HUDEP-2 (cell line): ENCODE results near the gene CDHR1.

ENCODE experiments used
- DNase-seq, 76 experiments: peaks; one replicate each; lab custom pipeline; 2025; ENCODE audit not compliant: unreplicated experiment in 76 of 76; lab: John Stamatoyannopoulos, UW

Gene CDHR1

DNA sequence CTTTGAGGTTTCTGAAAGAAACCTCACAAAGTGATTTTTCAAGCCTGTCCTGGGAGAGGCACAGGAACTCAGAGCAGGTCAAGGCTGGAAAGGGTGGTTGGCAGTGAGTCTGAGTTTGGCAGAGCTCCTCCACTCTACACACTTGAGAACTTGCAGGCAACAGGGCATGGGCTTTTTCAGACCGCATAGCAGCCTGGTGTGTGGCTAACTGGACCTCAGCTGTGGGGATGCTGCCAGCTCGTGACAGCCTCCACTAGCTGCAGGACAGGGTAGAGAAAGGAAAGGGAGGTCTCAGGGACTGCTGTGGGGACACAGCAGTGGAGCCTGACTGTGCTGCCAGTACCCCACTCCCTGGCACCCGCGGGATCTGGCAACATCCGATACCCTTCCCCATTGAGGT, 2.6 kb downstream of the CDHR1 start:
- no peak for DNase-seq

DNA sequence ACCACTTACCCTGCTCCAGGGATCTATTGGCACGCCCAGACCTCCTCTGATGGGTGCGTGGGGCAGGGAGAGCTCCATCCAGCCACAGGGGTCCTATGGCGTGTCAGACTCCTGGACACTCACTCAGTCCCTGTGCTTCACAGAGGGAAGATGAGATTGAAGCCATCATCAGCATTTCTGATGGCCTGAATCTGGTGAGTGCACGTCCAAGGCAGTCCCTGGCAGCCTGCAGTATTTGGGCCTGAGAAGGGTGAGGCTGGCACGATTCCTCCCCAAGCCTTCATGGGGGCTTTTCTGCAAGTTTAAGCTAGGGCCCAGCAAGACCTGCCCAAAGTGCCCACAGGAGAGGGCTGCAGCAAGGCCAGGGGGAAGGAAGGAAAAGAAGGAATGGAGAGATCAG, 3.3 kb downstream of the CDHR1 start:
- DNase-seq = no peak

- no peak for DNase-seq
Measured at GRCh38 chr10:84198206-84198915, 4.0 kb downstream of the CDHR1 start.

DNA sequence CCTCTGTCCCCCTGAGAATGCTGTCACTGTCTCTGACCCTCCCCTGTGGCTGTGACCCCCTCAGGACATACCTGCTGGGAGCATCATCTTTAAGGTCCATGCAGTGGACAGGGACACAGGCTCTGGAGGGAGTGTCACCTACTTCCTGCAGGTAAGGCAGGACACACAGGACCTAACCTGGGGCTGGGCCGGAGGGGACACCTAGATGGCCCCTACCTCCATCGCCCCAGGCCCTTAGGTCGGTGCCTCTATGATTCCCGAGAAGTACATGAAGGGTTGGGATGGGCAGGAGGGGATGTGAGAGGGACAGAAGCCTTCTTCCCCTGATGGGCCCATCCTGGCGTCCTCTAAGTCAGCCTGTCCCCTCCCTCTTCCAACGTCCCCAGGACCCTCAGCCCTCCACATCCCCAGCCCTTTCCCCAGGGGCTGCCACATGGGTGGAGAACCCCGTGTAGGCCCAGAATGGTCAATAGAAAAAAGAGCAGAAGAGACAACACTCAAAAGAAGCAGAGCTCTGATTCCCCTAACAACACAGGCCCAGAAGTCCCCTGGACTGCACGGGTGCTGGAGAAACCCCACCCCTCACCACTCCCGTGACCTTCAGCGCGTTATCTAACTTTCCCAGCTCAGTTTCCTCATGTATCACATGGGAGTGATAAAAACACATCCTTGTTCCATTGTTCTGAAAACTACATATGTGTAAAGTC, 6.4 kb downstream of the CDHR1 start:
- DNase-seq = peak in 65 of 76 experiments; percentile 8 to 77 (median 46)

GRCh38 chr10:84201244-84201606, 6.9 kb downstream of the CDHR1 start:
- DNase-seq = peak in 17 of 76 experiments; percentile 17 to 65 (median 48)

GRCh38 chr10:84201682-84202081, 7.3 kb downstream of the CDHR1 start:
- DNase-seq = no peak

DNA sequence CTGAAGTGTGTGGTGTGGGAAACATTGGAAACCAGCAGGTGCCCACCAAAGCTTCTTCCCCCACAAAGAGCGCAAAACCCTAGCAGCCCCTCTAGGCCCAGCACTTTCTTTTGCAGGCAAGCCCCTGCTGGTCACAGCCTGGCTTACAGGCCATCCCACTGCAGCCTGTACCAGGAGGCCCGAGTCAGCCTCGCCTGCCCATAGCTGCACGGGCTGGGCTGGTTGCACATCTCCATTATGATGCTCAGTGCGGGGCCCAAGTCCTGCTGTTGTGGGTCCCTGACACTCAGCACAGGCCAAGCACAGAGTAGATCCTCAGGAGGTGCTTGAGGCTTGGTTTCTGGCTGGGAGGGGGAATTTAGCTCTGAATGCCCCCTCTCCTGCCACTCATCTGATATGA, 8.0 kb downstream of the CDHR1 start:
- no peak for DNase-seq

GRCh38 chr10:84204122-84204521, 9.8 kb downstream of the CDHR1 start:
- DNase-seq = peak in 10 of 76 experiments; percentile 8 to 30 (median 14)

DNA sequence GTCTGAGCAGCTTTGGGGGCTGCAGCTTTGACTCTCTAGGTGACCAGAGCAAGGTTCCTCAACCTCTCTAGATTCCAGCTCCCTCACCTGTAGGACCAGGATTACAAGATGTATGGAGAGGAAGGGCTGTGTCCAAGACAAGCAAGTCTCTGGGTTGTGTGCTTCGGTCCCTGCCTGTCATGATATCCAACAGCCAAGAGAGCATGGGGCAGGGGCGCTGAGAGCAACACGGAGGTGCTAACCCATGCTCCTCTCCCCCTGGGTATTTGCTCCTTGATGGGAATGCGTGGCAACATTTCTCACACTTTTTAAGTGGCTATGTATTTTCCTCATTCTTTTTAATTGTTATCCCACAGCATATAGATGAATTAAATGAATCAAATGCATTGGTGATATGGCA, 10.3 kb downstream of the CDHR1 start:
- DNase-seq = no peak

DNA sequence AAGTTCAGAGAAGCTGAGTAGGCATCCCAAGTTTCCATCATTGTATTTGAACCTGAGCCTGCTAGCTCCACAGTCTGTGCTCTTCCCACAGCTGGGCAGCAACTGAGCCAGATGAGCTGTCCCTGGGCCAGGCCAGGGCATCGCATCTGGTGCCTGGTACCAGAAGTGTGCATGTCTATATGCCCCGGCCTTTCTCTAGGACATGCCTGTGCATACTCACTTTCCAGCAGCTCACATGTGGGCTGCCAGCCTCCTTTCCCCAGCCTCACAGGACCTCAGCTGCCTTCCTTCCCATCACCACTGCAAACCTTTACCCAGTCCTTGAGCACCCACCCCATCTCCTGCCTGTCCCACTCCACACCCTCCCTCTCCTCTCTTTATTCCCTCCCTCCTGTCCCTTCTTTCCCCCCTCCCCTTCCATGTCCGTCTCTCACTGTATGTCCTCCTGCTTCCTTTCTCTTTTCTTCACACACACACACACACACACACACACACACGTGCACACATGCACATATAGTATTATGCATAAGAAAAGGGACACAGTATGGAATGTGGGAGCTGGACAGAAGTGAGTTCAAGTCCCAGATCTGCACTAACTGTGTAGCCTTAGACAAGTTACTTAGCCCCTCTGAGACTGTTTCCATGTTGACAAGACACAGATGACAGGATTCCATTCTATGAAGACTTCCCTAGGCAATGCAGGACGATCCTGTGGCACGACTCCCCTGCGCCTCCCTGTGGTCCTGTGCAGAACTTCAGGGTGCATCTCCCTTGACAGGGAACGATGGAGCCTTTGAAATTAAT, 10.9 kb downstream of the CDHR1 start:
- peak in 54 of 76 experiments; percentile 6 to 69 (median 42) for DNase-seq

DNA sequence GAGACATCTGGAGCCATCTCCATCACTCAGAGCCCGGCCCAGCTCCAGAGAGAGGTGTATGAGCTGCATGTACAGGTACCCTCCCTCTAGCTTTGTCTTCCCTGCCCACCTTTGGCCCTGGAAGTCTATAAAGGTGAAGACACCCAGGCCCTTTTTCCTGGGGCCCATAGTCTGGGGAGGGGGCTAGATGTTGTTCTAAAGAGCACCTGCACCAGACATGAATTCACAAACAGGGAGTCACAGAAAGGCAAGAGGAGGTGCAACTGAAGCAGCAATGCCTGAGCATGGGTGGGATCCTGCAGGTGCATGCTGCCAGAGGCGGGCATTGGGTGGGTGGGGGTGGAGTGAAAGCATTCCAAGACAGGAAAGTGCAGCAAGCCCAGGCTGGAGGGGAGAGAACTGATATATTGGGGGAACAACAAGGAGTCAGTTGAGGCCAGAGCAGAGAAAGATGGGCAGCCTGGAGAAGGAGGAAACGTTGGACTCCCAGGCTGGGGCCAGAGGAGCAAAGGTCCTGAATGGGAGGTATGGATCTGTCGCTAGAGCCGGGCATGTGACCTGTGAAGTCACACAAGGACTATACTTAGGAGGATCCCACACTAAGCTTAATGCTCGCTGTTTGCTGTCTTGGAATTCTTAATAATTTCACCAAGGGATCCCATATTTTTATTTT, 11.7 kb downstream of the CDHR1 start:
- DNase-seq = no peak

DNA sequence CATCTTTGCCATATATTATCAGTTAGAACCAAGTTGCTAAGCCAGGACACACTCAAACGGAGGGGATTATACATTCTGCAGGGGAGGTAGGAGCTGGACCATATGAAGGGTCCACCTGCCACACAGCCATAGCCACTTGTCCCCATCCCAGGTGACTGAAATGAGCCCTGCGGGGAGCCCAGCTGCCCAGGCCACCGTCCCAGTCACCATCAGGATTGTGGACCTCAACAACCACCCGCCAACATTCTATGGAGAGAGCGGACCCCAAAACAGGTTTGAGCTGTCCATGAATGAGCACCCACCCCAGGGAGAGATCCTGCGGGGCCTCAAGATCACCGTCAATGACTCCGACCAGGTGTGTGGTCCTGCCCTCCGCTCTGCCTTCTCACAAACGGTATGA, 13.7 kb downstream of the CDHR1 start:
- DNase-seq = no peak

DNA sequence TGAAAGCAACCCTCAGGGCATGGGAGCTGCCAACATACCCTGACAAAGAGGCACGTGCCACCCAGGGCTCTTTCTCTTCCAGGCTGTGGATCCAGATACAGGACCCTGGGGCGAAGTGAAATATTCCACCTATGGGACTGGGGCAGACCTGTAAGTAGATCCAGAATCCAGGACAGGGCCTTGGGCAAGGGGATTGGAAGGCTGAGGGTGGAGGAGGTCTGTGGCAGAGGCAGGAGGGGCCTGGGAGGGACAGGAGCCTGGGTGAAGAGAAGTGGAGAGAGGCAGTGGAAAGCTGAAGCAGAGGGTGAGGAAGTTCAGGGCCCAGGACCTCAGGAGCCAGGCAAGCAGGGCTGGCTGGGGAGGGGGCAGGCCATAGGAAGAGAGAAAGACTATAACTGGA, 17.2 kb downstream of the CDHR1 start:
- DNase-seq = no peak

GRCh38 chr10:84212014-84212413, 17.7 kb downstream of the CDHR1 start:
- DNase-seq = no peak

DNA sequence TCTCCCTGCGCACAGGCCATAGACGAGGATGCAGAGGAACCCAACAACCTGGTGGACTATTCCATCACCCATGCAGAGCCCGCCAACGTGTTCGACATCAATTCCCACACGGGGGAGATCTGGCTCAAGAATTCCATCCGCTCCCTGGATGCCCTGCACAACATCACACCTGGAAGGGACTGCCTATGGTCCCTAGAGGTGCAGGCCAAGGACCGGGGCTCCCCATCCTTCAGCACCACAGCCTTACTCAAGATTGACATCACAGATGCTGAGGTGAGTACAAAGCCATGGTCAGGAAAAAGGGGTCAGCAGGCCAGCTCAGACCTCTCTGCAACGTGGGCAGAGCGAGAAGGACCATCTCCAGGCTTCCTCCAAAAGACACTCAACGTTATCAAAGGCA, 18.7 kb downstream of the CDHR1 start:
- DNase-seq = no peak

DNA sequence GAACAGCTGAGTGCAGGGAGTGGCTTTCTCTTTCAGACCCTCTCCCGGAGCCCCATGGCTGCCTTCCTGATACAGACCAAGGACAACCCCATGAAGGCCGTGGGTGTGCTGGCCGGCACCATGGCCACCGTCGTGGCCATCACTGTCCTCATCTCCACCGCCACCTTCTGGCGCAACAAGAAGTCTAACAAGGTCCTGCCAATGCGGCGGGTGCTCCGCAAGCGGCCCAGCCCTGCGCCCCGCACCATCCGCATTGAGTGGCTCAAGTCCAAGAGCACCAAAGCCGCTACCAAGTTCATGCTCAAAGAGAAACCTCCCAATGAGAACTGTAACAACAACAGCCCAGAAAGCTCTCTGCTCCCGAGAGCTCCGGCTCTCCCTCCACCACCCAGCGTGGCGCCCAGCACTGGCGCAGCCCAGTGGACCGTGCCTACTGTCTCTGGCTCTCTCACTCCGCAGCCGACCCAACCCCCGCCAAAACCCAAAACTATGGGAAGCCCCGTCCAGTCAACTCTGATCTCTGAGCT, 19.8 kb downstream of the CDHR1 start:
- no peak for DNase-seq

- peak in 47 of 76 experiments; percentile 3 to 57 (median 30) for DNase-seq
Measured at GRCh38 chr10:84214612-84215235, 20.4 kb downstream of the CDHR1 start.

DNA sequence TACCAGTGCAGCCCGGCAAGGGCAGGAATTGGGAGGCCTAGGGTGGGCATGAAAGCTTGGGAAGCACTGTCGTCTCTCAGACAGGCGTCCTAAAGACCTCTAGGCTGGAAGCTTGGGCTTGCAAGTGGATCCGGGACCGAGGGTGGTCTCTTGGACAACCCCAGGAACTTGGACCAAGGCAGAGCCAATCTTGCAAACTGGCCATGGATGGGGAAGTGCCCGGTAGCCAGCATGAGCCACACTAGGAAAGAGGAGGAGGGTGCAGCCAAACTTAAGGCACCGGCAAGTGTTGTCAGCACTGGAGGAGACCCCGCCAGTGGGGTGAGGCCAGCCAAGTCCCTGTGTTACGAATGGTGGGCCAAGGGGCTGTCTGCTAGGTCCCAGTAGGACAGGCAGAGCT, 22.5 kb downstream of the CDHR1 start:
- no peak for DNase-seq

GRCh38 chr10:84217746-84218145, 23.4 kb downstream of the CDHR1 start:
- DNase-seq = no peak

GRCh38 chr10:84221916-84222315, 27.6 kb downstream of the CDHR1 start:
- no peak for DNase-seq
